Measurements from ENCODE around the gene GPR141.

- TF ChIP-seq POLR2A (IDR thresholded peaks at IDR 0.05; ENCODE audit: low read length) (no peak), GATA1 (IDR thresholded peaks at IDR 0.05; ENCODE audit: low read depth, low read length) (no peak)
Measured at GRCh38 chr7:37753398-37754050, 70.0 kb downstream of the GPR141 start.

Data from erythroblast (primary cell).